Keratinocyte (primary cell): Measurements from ENCODE around the gene CCDC28B. TPM values are rescaled to one million over a fixed set of nuclear protein-coding genes. Genes with fewer than 3 reads are reported as not detected.

Experiments
- DNase-seq: peaks from one replicate; pipeline ENCODE4 v3.0.0-alpha.2; 2011; ENCODE audit warnings: low read depth, missing footprints, low spot score
- FAIRE-seq: peaks from 2 replicates; lab custom pipeline; 2011; peaks lifted over from hg19 to GRCh38; lab: Jason Lieb, UNC
- H2AFZ ChIP-seq: 2 replicates; pipeline ENCODE4 v1.6.0; 2012; ENCODE audit warnings: low read length, control low read depth, inconsistent platforms; ENCODE audit not compliant: control insufficient read depth
- H3K27ac ChIP-seq: 2 replicates; pipeline ENCODE4 v1.5.1; 2011; ENCODE audit warnings: low read length; ENCODE audit not compliant: control insufficient read depth, insufficient read depth
- H3K27me3 ChIP-seq: 3 replicates; pipeline ENCODE4 v1.6.0; 2011; ENCODE audit warnings: low read length; ENCODE audit not compliant: control insufficient read depth, insufficient read depth; ENCODE audit errors: extremely low read depth
- H3K36me3 ChIP-seq, 2 experiments: 2 replicates in 1 of 2; 3 replicates in 1 of 2; pipeline ENCODE4 v1.5.1; 2011; ENCODE audit warnings: low read length in 2 of 2, mild to moderate bottlenecking in 1 of 2; ENCODE audit not compliant: control insufficient read depth in 2 of 2, insufficient read depth in 2 of 2; ENCODE audit errors: extremely low read depth in 1 of 2
- H3K4me1 ChIP-seq: 3 replicates; pipeline ENCODE4 v1.5.1; 2011; ENCODE audit warnings: low read length; ENCODE audit not compliant: control insufficient read depth, insufficient read depth; ENCODE audit errors: extremely low read depth
- H3K4me2 ChIP-seq: 3 replicates; pipeline ENCODE4 v1.6.0; 2011; ENCODE audit warnings: low read depth, low read length; ENCODE audit not compliant: control insufficient read depth, insufficient read depth; ENCODE audit errors: extremely low read depth
- H3K4me3 ChIP-seq, 3 experiments: fragments of 200-600 bp in 1 of 3; sonication (generic) in 1 of 3; 2 replicates in 2 of 3; 3 replicates in 1 of 3; pipeline ENCODE4 v1.5.1; 2011 to 2016; ENCODE audit warnings: low read length in 3 of 3, mild to moderate bottlenecking in 3 of 3, control low read depth in 2 of 3, inconsistent platforms in 1 of 3, low read depth in 1 of 3, mixed read lengths in 1 of 3, mixed run types in 1 of 3, moderate library complexity in 1 of 3; ENCODE audit not compliant: control insufficient read depth in 2 of 3, insufficient read depth in 2 of 3; ENCODE audit errors: extremely low read depth in 1 of 3
- H3K79me2 ChIP-seq: 2 replicates; pipeline ENCODE4 v1.6.0; 2012; ENCODE audit warnings: low read length; ENCODE audit not compliant: control insufficient read depth, insufficient read depth
- H3K9ac ChIP-seq: 3 replicates; pipeline ENCODE4 v1.6.0; 2011; ENCODE audit warnings: low read length; ENCODE audit not compliant: control insufficient read depth, insufficient read depth; ENCODE audit errors: extremely low read depth
- H3K9me1 ChIP-seq: 3 replicates; pipeline ENCODE4 v1.6.0; 2011; ENCODE audit warnings: low read length; ENCODE audit not compliant: control insufficient read depth, insufficient read depth; ENCODE audit errors: extremely low read depth
- H3K9me3 ChIP-seq: 2 replicates; pipeline ENCODE4 v1.5.1; 2012; ENCODE audit warnings: low read depth, low read length; ENCODE audit not compliant: control insufficient read depth
- H4K20me1 ChIP-seq: 3 replicates; pipeline ENCODE4 v1.6.0; 2011; ENCODE audit warnings: low read length; ENCODE audit not compliant: control insufficient read depth, insufficient read depth; ENCODE audit errors: extremely low read depth
- CTCF ChIP-seq, 3 experiments: IDR thresholded peaks in 1 of 3; conservative IDR thresholded peaks in 1 of 3; optimal IDR thresholded peaks in 1 of 3; 2 replicates in 2 of 3; 3 replicates in 1 of 3; pipeline versions ENCODE3 to v1.5.1; 2011; ENCODE audit warnings: low read length in 3 of 3, mild to moderate bottlenecking in 3 of 3, moderate library complexity in 2 of 3, control low read depth in 1 of 3, inconsistent platforms in 1 of 3; ENCODE audit not compliant: insufficient read depth in 2 of 3; ENCODE audit errors: extremely low read depth in 1 of 3
- EZH2 ChIP-seq: IDR thresholded peaks from one replicate; pipeline ENCODE4 v1.6.1; 2012; ENCODE audit warnings: inconsistent platforms, mild to moderate bottlenecking, low read length, moderate library complexity
- dilution Hi-C: fragments of 300-500 bp; cut with MboI; formaldehyde crosslinking; loops from one replicate; pipeline ENCODE4 v1.7.0; 2020; ENCODE audit warnings: low sequenced_read_pairs; ENCODE audit not compliant: extremely low pct_ligation_motif_present
- polyA plus RNA-seq, 5 experiments: library from polyadenylated mRNA; depleted of rRNA in 3 of 5; stranded (reverse) in 3 of 5; stranded (forward) in 1 of 5; unstranded in 1 of 5; fragments of >200 nt; gene quantifications; 1 replicate in 1 of 5; 2 replicates in 3 of 5; 3 replicates in 1 of 5; pipeline versions ENCODE4 v1.2.1 to v1.2.3, GENCODE V29; 2011 to 2012; ENCODE audit warnings: missing spikeins in 2 of 5, low read depth in 1 of 5, low replicate concordance in 1 of 5

CCDC28B gene
- polyA plus RNA-seq, 1 donor (not counting 4 experiments of a cell fraction or from before 2014, with no cell fraction given), result 3.6 TPM

DNA sequence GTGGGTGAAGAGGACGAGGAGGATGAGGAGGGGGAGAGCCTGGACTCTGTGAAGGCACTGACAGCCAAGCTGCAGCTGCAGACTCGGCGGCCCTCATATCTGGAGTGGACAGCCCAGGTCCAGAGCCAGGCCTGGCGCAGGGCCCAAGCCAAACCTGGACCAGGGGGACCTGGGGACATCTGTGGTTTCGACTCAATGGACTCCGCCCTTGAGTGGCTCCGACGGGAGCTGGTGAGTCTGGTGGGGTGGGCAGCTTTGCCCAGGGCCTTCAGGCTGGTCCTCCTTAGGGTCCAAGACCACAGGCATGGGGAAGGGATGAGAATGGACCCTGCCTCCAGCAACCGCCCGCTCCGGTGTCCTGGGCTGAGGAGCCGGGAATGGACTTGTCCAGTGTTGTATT lies 47.1 kb downstream of the CCDC28B start:
- DNase-seq, result no peak
- Histone ChIP-seq H4K20me1 (no peaks in the 10 kb centered on the region), H3K27me3 (no peaks in the 10 kb centered on the region), H2AFZ (no peak overlapping the region), H3K9ac (no peak overlapping the region), H3K9me1 (no peaks in the 10 kb centered on the region), H3K27ac (no peak overlapping the region), H3K4me1 (peaks cover 17% of the 10 kb centered on the region), H3K9me3 (no peaks in the 10 kb centered on the region), H3K4me2 (no peak overlapping the region), H3K4me3 (no peak overlapping the region), H3K36me3 (no peaks in the 10 kb centered on the region), H3K79me2 (no peaks in the 10 kb centered on the region)
- TF ChIP-seq CTCF (optimal IDR thresholded peaks at IDR 0.05 in 1 of 3, IDR thresholded peaks at IDR 0.05 in 1 of 3, conservative IDR thresholded peaks at IDR 0.05 in 1 of 3; ENCODE audit: extremely low read depth in 1 of 3, insufficient read depth in 2 of 3, low read length in 3 of 3) (no peak), EZH2 (no peak)
- FAIRE-seq, result no peak
- dilution Hi-C loops, result no loop called here

- H3K4me3 ChIP-seq, result no peak overlapping the region
- H3K27ac ChIP-seq, result no peak overlapping the region
- H3K36me3 ChIP-seq, result no peaks in the 10 kb centered on the region
- H2AFZ ChIP-seq, result peak overlapping the region; percentile 49
- DNase-seq, result no peak
- no peaks in the 10 kb centered on the region for H3K79me2 ChIP-seq
- no peaks in the 10 kb centered on the region for H4K20me1 ChIP-seq
- TF ChIP-seq EZH2 (no peak), CTCF (optimal IDR thresholded peaks at IDR 0.05 in 1 of 3, IDR thresholded peaks at IDR 0.05 in 1 of 3, conservative IDR thresholded peaks at IDR 0.05 in 1 of 3; ENCODE audit: extremely low read depth in 1 of 3, insufficient read depth in 2 of 3, low read length in 3 of 3) (peak; percentile 85 to 99 (median 98))
- H3K9me1 ChIP-seq, result no peaks in the 10 kb centered on the region
- no peak overlapping the region for H3K9ac ChIP-seq
- dilution Hi-C loops, result no loop called here
- H3K9me3 ChIP-seq, result no peaks in the 10 kb centered on the region
- H3K27me3 ChIP-seq, result no peaks in the 10 kb centered on the region
- H3K4me1 ChIP-seq, result peaks cover 17% of the 10 kb centered on the region
- peak overlapping the region; percentile 60 for H3K4me2 ChIP-seq
- FAIRE-seq, result no peak
These were observed 47.8 kb downstream of the CCDC28B start for GRCh38 chr1:32247983-32248889.
